ENCODE measurements around the gene RANBP2. TPM values are rescaled to one million over a fixed set of nuclear protein-coding genes. Genes with fewer than 3 reads are reported as not detected.

Gene RANBP2
- total and polyA plus RNA-seq, 9 of the 15 experiments (the other 6 are each of a cell fraction or from before 2014, with no cell fraction given), result 11.7 to 97.4 (median 48.1) TPM

DNA sequence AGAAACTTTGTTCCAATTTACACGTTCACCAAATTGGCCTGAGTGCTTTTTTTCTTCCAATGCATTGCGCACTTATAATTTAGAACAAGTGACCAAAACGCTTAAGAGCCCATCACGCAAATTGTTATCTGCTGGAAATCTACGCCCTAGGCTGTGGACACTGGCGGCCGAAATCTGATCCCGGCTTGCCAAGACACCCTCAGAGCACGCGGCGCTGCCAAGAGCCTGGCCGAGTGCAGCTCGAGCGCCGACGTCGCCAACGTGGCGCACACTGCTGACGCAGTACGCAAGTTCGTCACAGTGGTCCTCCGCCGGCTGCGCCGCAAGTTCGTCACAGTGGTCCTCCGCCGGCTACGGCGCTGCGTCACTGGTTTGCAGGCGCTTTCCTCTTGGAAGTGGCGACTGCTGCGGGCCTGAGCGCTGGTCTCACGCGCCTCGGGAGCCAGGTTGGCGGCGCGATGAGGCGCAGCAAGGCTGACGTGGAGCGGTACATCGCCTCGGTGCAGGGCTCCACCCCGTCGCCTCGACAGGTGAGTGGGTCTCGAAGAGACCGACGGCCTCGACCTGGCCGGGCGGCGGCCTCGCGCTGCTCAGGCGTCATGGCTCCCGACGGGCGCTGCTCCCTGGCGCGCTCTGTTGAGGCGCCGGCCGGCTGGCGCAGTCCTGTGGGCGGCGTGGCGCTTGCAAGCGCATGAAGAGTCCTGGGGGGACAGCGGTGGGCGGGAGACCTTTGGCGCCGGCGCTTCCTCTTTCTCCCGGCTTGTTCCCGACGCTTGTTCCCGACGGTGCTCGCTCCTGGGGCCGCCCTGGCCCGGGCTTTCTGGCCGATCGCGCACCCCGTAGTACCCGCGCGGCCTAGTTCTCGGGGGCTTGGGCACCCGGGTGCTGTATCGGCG lies at the start of gene RANBP2 (continued):
- TF ChIP-seq, protein P1, sequence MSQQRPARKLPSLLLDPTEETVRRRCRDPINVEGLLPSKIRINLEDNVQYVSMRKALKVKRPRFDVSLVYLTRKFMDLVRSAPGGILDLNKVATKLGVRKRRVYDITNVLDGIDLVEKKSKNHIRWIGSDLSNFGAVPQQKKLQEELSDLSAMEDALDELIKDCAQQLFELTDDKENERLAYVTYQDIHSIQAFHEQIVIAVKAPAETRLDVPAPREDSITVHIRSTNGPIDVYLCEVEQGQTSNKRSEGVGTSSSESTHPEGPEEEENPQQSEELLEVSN (IDR thresholded peaks at IDR 0.05; ENCODE audit: borderline replicate concordance in 1 of 2, extremely low read depth in 1 of 2, insufficient read depth in 1 of 2, insufficient read length in 1 of 2, low read depth in 1 of 2, low read length in 1 of 2, poor library complexity in 1 of 2, severe bottlenecking in 1 of 2), result peak; percentile 96 to 97
- TF ChIP-seq SETDB1 (IDR thresholded peaks at IDR 0.05; ENCODE audit: low read length) (no peak), POLR2H (tag; IDR thresholded peaks at IDR 0.05; ENCODE audit: low read depth) (peak; percentile 84), NR3C1 (CRISPR knock-in tag; IDR thresholded peaks at IDR 0.05) (0 out of 2 replicates have a peak, but pooled peaks have one; percentile 28), GABPB1 (CRISPR knock-in tag; IDR thresholded peaks at IDR 0.05) (peak; percentile 88), BHLHE40 (IDR thresholded peaks at IDR 0.05; ENCODE audit: low read length) (peak; percentile 78), ATF7 (IDR thresholded peaks at IDR 0.05) (peak; percentile 94), HDAC1 (IDR thresholded peaks at IDR 0.05) (peak in 1 of 2 experiments; percentile 80; a peak in 2 of 4 replicates), ZNF589 (CRISPR knock-in tag; IDR thresholded peaks at IDR 0.05; ENCODE audit: low read depth) (no peak), ETV5 (CRISPR knock-in tag; IDR thresholded peaks at IDR 0.05; ENCODE audit: low read depth) (0 out of 2 replicates have a peak, but pooled peaks have one; percentile 57), RBBP5 (IDR thresholded peaks at IDR 0.05; ENCODE audit: borderline replicate concordance, insufficient read depth, low read length, poor library complexity, severe bottlenecking) (peak; percentile 96), CEBPG (CRISPR knock-in tag; IDR thresholded peaks at IDR 0.05) (peak; percentile 46; the same call in 1 of the 2 replicates), CEBPG (tag; conservative IDR thresholded peaks at IDR 0.05 in 1 of 2, IDR thresholded peaks at IDR 0.05 in 1 of 2) (no peak), ZNF668 (CRISPR knock-in tag; IDR thresholded peaks at IDR 0.05) (peak; percentile 31; the same call in 1 of the 2 replicates), MEF2A (IDR thresholded peaks at IDR 0.05; ENCODE audit: control insufficient read depth, low read depth, low read length) (no peak), ZNF175 (CRISPR knock-in tag; IDR thresholded peaks at IDR 0.05; ENCODE audit: low read depth) (peak; percentile 78; the same call in 1 of the 2 replicates), CCNT2 (IDR thresholded peaks at IDR 0.05; ENCODE audit: borderline replicate concordance, extremely low read depth, insufficient read length, low read depth, low read length) (peak; percentile 76), ZNF121 (CRISPR knock-in tag; conservative IDR thresholded peaks at IDR 0.05) (no peak), POLR2AphosphoS2 (IDR thresholded peaks at IDR 0.05; ENCODE audit: low read length) (peak; percentile 83; the same call in 1 of the 2 replicates)
- TF ChIP-seq, protein P2, sequence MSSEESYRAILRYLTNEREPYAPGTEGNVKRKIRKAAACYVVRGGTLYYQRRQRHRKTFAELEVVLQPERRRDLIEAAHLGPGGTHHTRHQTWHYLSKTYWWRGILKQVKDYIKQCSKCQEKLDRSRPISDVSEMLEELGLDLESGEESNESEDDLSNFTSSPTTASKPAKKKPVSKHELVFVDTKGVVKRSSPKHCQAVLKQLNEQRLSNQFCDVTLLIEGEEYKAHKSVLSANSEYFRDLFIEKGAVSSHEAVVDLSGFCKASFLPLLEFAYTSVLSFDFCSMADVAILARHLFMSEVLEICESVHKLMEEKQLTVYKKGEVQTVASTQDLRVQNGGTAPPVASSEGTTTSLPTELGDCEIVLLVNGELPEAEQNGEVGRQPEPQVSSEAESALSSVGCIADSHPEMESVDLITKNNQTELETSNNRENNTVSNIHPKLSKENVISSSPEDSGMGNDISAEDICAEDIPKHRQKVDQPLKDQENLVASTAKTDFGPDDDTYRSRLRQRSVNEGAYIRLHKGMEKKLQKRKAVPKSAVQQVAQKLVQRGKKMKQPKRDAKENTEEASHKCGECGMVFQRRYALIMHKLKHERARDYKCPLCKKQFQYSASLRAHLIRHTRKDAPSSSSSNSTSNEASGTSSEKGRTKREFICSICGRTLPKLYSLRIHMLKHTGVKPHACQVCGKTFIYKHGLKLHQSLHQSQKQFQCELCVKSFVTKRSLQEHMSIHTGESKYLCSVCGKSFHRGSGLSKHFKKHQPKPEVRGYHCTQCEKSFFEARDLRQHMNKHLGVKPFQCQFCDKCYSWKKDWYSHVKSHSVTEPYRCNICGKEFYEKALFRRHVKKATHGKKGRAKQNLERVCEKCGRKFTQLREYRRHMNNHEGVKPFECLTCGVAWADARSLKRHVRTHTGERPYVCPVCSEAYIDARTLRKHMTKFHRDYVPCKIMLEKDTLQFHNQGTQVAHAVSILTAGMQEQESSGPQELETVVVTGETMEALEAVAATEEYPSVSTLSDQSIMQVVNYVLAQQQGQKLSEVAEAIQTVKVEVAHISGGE (CRISPR knock-in tag; IDR thresholded peaks at IDR 0.05), result peak in 1 of 3 experiments; percentile 71; a peak in 1 of 6 replicates
- TF ChIP-seq, protein P3, sequence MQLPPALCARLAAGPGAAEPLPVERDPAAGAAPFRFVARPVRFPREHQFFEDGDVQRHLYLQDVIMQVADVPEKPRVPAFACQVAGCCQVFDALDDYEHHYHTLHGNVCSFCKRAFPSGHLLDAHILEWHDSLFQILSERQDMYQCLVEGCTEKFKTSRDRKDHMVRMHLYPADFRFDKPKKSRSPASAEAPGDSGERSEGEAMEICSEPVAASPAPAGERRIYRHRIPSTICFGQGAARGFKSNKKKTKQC (CRISPR knock-in tag; IDR thresholded peaks at IDR 0.05), result peak; percentile 93
